ENCODE results near the gene RBFOX2. TPM values are rescaled to one million over a fixed set of nuclear protein-coding genes. Genes with fewer than 3 reads are reported as not detected.

Gene RBFOX2
- total and polyA plus RNA-seq, 2 experiments from 2014 or later = 88.8 to 131 TPM

GRCh38 chr22:35811670-35812069 is 217.0 kb downstream of the RBFOX2 start (continued):
- TF ChIP-seq, protein P1, sequence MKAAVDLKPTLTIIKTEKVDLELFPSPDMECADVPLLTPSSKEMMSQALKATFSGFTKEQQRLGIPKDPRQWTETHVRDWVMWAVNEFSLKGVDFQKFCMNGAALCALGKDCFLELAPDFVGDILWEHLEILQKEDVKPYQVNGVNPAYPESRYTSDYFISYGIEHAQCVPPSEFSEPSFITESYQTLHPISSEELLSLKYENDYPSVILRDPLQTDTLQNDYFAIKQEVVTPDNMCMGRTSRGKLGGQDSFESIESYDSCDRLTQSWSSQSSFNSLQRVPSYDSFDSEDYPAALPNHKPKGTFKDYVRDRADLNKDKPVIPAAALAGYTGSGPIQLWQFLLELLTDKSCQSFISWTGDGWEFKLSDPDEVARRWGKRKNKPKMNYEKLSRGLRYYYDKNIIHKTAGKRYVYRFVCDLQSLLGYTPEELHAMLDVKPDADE (IDR thresholded peaks at IDR 0.05) = no peak
- TF ChIP-seq NANOG (IDR thresholded peaks at IDR 0.05; ENCODE audit: borderline replicate concordance) (no peak), ZNF331 (CRISPR knock-in tag; IDR thresholded peaks at IDR 0.05; ENCODE audit: low read depth) (no peak)

DNA sequence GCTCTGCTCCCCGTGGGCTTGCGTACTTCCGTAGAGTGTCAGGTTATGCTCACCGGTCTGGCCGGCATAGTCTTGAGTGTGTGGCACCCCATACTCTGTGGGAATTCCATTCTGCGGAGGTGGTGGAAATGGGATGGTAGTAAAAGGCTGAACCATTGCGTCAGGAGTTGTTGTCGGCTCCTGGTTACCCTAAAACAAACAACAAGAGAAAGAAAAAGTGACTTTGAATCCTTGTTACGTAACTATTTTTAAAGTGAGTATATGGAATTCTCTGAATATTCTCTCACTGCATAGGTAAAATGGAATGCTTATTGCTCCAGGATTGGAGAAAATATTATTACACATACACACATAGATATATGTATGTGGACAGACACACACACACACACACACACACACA is 218.8 kb downstream of the RBFOX2 start:
- Mint-ChIP-seq H3K27me3 (ENCODE audit: insufficient read depth, low read depth, poor library complexity) (no peaks in the 10 kb centered on the region), H3K4me3 (no peak overlapping the region), H3K4me1 (no peaks in the 10 kb centered on the region; the same call in 1 of the 3 replicates), H3K36me3 (ENCODE audit: low read depth) (peaks cover 31% of the 10 kb centered on the region), H3K27ac (no peak overlapping the region), H3K9me3 (no peaks in the 10 kb centered on the region)
- Histone ChIP-seq H3K4me3 (no peak overlapping the region), H2AFZ (no peak overlapping the region), H3K27me3 (ENCODE audit: insufficient read depth) (no peaks in the 10 kb centered on the region), H3K4me2 (no peak overlapping the region), H3F3A (replicated peaks; ENCODE audit: low read depth) (no peaks in the 10 kb centered on the region), H3K27ac (ENCODE audit: low read depth) (no peak overlapping the region; the same call in 1 of the 2 replicates), H4K20me1 (replicated peaks; ENCODE audit: insufficient read depth) (peaks cover 4% of the 10 kb centered on the region; the same call in 1 of the 2 replicates), H3K4me1 (ENCODE audit: insufficient read depth) (no peaks in the 10 kb centered on the region), H3K9me2 (ENCODE audit: insufficient read depth) (no peaks in the 10 kb centered on the region), H3K36me3 (ENCODE audit: insufficient read depth) (peaks cover 14% of the 10 kb centered on the region; the same call in 1 of the 2 replicates), H3K79me2 (replicated peaks; ENCODE audit: insufficient read depth) (peaks cover 44% of the 10 kb centered on the region)
- TF ChIP-seq JUNB (IDR thresholded peaks at IDR 0.05; ENCODE audit: unreplicated experiment) (no peak), EZH2 (IDR thresholded peaks at IDR 0.05; ENCODE audit: low read depth, unreplicated experiment) (no peak), ZNF114 (CRISPR knock-in tag; IDR thresholded peaks at IDR 0.05) (no peak), NANOG (IDR thresholded peaks at IDR 0.05; ENCODE audit: borderline replicate concordance) (no peak), CREB1 (CRISPR knock-in tag; IDR thresholded peaks at IDR 0.05; ENCODE audit: low read depth) (no peak), ZNF331 (CRISPR knock-in tag; IDR thresholded peaks at IDR 0.05; ENCODE audit: low read depth) (no peak), POLR2AphosphoS5 (IDR thresholded peaks at IDR 0.05; ENCODE audit: low read depth) (no peak)
- ATAC-seq (no peak), DNase-seq (ENCODE audit: low spot score) (no peak)

GRCh38 chr22:35808377-35808776 is 220.2 kb downstream of the RBFOX2 start:
- Histone ChIP-seq H3K27me3 (ENCODE audit: insufficient read depth) (no peaks in the 10 kb centered on the region), H3K27ac (ENCODE audit: low read depth) (no peak overlapping the region), H3K9me2 (ENCODE audit: insufficient read depth) (no peaks in the 10 kb centered on the region), H3K79me2 (replicated peaks; ENCODE audit: insufficient read depth) (peaks cover 44% of the 10 kb centered on the region), H3K36me3 (ENCODE audit: insufficient read depth) (peaks cover 14% of the 10 kb centered on the region; the same call in 1 of the 2 replicates), H3K4me1 (ENCODE audit: insufficient read depth) (no peaks in the 10 kb centered on the region), H4K20me1 (replicated peaks; ENCODE audit: insufficient read depth) (peaks cover 3% of the 10 kb centered on the region; the same call in 1 of the 2 replicates), H3K4me3 (no peak overlapping the region), H3K4me2 (no peak overlapping the region), H2AFZ (no peak overlapping the region), H3F3A (replicated peaks; ENCODE audit: low read depth) (no peaks in the 10 kb centered on the region)
- no peak overlapping the region for H3K4me3 Mint-ChIP-seq
- H3K27me3 Mint-ChIP-seq (ENCODE audit: insufficient read depth, low read depth, poor library complexity) = no peaks in the 10 kb centered on the region
- no peak overlapping the region; the same call in 1 of the 2 replicates for H3K27ac Mint-ChIP-seq
- no peak for DNase-seq (ENCODE audit: low spot score)
- peaks cover 44% of the 10 kb centered on the region for H3K36me3 Mint-ChIP-seq (ENCODE audit: low read depth)
- no peak for ATAC-seq
- H3K4me1 Mint-ChIP-seq = no peaks in the 10 kb centered on the region; the same call in 2 of the 3 replicates
- H3K9me3 Mint-ChIP-seq = 0 out of 3 replicates have a peak, but pooled peaks cover 3% of the 10 kb centered on the region
- TF ChIP-seq, protein P1 (IDR thresholded peaks at IDR 0.05) = no peak
- no peak for TF ChIP-seq ZNF114 (CRISPR knock-in tag; IDR thresholded peaks at IDR 0.05)
- TF ChIP-seq STAT1 (IDR thresholded peaks at IDR 0.05; ENCODE audit: unreplicated experiment) = no peak
- TF ChIP-seq POLR2AphosphoS5 (IDR thresholded peaks at IDR 0.05; ENCODE audit: low read depth) = no peak
- no peak for TF ChIP-seq EZH2phosphoT487 (IDR thresholded peaks at IDR 0.05; ENCODE audit: unreplicated experiment)
- no peak for TF ChIP-seq NANOG (IDR thresholded peaks at IDR 0.05; ENCODE audit: borderline replicate concordance)
- TF ChIP-seq, protein P2, sequence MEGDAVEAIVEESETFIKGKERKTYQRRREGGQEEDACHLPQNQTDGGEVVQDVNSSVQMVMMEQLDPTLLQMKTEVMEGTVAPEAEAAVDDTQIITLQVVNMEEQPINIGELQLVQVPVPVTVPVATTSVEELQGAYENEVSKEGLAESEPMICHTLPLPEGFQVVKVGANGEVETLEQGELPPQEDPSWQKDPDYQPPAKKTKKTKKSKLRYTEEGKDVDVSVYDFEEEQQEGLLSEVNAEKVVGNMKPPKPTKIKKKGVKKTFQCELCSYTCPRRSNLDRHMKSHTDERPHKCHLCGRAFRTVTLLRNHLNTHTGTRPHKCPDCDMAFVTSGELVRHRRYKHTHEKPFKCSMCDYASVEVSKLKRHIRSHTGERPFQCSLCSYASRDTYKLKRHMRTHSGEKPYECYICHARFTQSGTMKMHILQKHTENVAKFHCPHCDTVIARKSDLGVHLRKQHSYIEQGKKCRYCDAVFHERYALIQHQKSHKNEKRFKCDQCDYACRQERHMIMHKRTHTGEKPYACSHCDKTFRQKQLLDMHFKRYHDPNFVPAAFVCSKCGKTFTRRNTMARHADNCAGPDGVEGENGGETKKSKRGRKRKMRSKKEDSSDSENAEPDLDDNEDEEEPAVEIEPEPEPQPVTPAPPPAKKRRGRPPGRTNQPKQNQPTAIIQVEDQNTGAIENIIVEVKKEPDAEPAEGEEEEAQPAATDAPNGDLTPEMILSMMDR (conservative IDR thresholded peaks at IDR 0.05; ENCODE audit: low read depth in 2 of 2) = no peak
- no peak for TF ChIP-seq EZH2 (IDR thresholded peaks at IDR 0.05; ENCODE audit: low read depth, unreplicated experiment)
- no peak for TF ChIP-seq CREB1 (CRISPR knock-in tag; IDR thresholded peaks at IDR 0.05; ENCODE audit: low read depth)
- TF ChIP-seq JUNB (IDR thresholded peaks at IDR 0.05; ENCODE audit: unreplicated experiment) = no peak

Measured in GM23338 (cell line).